Body of pancreas (tissue), 4 donors: ENCODE measurements around the gene WDFY4. TPM values are rescaled to one million over a fixed set of nuclear protein-coding genes. Genes with fewer than 3 reads are reported as not detected.

Experiments
- ATAC-seq: fragments of 150-250 bp; one replicate; pipeline ENCODE4 v1.9.1; 2016
- DNase-seq, 4 donors: peaks; one replicate each; pipeline ENCODE4 v3.0.0-alpha.2; 2019
- H3K27ac ChIP-seq, 4 donors: fragments of 200-600 bp; sonication (generic); 1 replicate in 3 of 4; 2 replicates in 1 of 4; pipeline versions ENCODE4 v1.5.1 to v1.6.1; 2016 to 2019; ENCODE audit warnings: mild to moderate bottlenecking in 1 of 4, mixed read lengths in 1 of 4, moderate library complexity in 1 of 4
- H3K27me3 ChIP-seq, 2 donors: fragments of 200-600 bp; sonication (generic); one replicate each; pipeline ENCODE4 v1.6.0; 2016; ENCODE audit warnings: mild to moderate bottlenecking in 1 of 2
- H3K36me3 ChIP-seq, 2 donors: fragments of 200-600 bp; sonication (generic); replicated peaks in 1 of 2; 2 replicates each; pipeline ENCODE4 v1.5.1; 2016; ENCODE audit warnings: low read depth in 2 of 2; ENCODE audit not compliant: insufficient read depth in 1 of 2
- H3K4me1 ChIP-seq: fragments of 200-600 bp; sonication (generic); one replicate; pipeline ENCODE4 v1.6.0; 2016
- H3K4me3 ChIP-seq, 2 donors: fragments of 200-600 bp; sonication (generic); 1 replicate in 1 of 2; 2 replicates in 1 of 2; pipeline ENCODE4 v1.5.1; 2016 to 2019
- H3K9me3 ChIP-seq, 3 donors: fragments of 200-600 bp; sonication (generic); 1 replicate in 2 of 3; 2 replicates in 1 of 3; pipeline ENCODE4 v1.5.1; 2016
- POLR2A ChIP-seq, 3 donors: fragments of 450-650 bp; IDR thresholded peaks; one replicate each; pipeline ENCODE4 v1.6.1; 2016; ENCODE audit warnings: antibody characterized with exemption in 3 of 3, mild to moderate bottlenecking in 2 of 3
- WGBS, 2 donors: methylation state at CpG; one replicate each; pipeline ENCODE4 v1.1.5; 2017; 5-methylcytosine and 5-hydroxymethylcytosine counted together
- intact Hi-C: fragments of 100-400 bp; cut with DNase I; formaldehyde crosslinking; loops from one replicate; pipeline ENCODE4 v1.15.1; 2023
- total RNA-seq, 2 donors: library from RNA; depleted of rRNA; stranded (reverse); fragments of >200 nt; gene quantifications; one replicate each; pipeline ENCODE4 v1.1.0, GENCODE V29; 2016
- TF ChIP-seq, protein P1 (sequence below), 7 experiments: fragments of 450-650 bp in 4 of 7; fragments of 200-600 bp in 3 of 7; sonication (generic) in 3 of 7; IDR thresholded peaks; one replicate each; pipeline ENCODE4 v1.5.1; 2016 to 2019; ENCODE audit warnings: antibody characterized with exemption in 7 of 7

WDFY4 gene
- total RNA-seq, 2 donors from 2014 or later, result 0.66 to 2.3 TPM

DNA sequence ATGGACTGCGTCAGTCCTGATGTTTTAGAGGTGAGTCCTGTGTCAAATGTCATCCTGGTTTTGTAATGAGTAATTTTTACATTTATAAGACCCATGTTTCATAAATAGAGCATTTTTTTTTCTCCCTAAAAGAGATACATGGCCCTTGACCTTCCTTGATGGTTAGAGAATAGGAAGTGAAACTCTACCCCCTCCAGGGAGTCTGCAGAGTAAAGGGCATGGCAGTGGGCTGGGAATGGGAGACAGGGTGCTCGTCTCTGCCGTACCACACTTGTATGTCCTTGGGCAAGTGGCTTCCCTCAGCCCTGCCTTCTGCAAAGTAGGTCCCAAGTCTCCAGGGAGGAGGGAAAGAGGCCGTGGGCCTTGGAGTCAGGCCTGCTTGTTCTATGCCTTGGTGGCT is 63.9 kb downstream of the WDFY4 start:
- no peaks in the 10 kb centered on the region for H3K36me3 ChIP-seq
- TF ChIP-seq, protein P1, sequence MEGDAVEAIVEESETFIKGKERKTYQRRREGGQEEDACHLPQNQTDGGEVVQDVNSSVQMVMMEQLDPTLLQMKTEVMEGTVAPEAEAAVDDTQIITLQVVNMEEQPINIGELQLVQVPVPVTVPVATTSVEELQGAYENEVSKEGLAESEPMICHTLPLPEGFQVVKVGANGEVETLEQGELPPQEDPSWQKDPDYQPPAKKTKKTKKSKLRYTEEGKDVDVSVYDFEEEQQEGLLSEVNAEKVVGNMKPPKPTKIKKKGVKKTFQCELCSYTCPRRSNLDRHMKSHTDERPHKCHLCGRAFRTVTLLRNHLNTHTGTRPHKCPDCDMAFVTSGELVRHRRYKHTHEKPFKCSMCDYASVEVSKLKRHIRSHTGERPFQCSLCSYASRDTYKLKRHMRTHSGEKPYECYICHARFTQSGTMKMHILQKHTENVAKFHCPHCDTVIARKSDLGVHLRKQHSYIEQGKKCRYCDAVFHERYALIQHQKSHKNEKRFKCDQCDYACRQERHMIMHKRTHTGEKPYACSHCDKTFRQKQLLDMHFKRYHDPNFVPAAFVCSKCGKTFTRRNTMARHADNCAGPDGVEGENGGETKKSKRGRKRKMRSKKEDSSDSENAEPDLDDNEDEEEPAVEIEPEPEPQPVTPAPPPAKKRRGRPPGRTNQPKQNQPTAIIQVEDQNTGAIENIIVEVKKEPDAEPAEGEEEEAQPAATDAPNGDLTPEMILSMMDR (IDR thresholded peaks at IDR 0.05), result no peak
- no peak for TF ChIP-seq POLR2A (IDR thresholded peaks at IDR 0.05)
- no peak overlapping the region for H3K4me3 ChIP-seq
- no peaks in the 10 kb centered on the region for H3K4me1 ChIP-seq
- WGBS, 2 donors, result 70 to 82% methylated on average over 4 of the region's 4 CpGs
- ATAC-seq, result no peak
- H3K27ac ChIP-seq, result no peak overlapping the region
- no peak for DNase-seq
- no peaks in the 10 kb centered on the region for H3K27me3 ChIP-seq
- H3K9me3 ChIP-seq, result no peaks in the 10 kb centered on the region
- intact Hi-C loops, result no loop called here

DNA sequence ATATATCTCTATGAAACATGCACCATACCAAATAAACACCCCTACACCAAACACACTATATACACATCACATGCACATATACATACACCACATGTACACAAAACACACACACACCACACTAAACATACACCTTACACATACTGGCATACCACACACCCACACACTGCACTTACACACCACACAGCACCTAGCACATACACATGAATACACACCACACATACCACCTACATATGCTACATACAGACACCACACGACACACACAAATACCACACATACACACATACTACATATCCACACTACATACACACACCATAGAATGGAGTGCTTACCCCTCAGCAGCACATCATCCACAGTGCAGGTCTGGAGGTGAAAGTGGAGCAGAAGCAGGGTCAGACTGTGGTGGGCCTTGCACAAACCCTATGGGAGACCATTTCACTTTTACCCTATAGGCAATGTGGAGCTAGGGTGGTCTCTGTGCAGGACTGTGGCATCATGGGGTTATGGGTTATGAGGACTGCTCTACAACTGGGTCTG is 64.6 kb downstream of the WDFY4 start:
- WGBS, 2 donors, result 83 to 100% methylated on average over 1 of the region's 1 CpG

DNA sequence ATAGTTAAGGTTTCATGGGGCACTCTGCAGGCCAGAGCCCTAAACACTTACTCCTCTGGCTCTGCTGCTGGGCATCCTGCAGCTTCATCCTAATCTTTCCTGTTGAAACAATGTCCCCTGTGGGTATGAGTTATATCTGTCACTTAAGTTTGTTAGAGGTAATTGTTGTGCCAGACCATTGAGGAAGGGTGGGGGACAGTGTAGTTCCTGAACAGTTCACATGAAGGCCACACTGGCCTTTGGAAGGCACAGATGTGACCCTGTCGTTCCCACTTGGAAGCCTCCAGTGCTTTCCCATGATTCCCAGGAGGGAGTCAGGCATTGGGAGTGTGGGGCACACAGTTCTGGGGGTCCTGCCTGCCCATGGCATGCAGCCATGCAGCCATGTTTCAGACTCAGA is 65.3 kb downstream of the WDFY4 start:
- H3K9me3 ChIP-seq, result no peaks in the 10 kb centered on the region
- intact Hi-C loops, result no loop called here
- H3K4me3 ChIP-seq, result no peak overlapping the region
- no peaks in the 10 kb centered on the region for H3K36me3 ChIP-seq
- no peaks in the 10 kb centered on the region for H3K27me3 ChIP-seq
- H3K4me1 ChIP-seq, result no peaks in the 10 kb centered on the region
- H3K27ac ChIP-seq, result no peak overlapping the region
- 40 to 71% methylated on average over 1 of the region's 1 CpG for WGBS, 2 donors
- DNase-seq (no peak), ATAC-seq (no peak)
- TF ChIP-seq, protein P1 (IDR thresholded peaks at IDR 0.05), result no peak
- TF ChIP-seq POLR2A (IDR thresholded peaks at IDR 0.05), result no peak

More for the DNA sequence above, 64.6 kb downstream of the WDFY4 start:
- Histone ChIP-seq H3K27ac (no peak overlapping the region), H3K4me1 (no peaks in the 10 kb centered on the region), H3K4me3 (no peak overlapping the region), H3K27me3 (no peaks in the 10 kb centered on the region), H3K9me3 (no peaks in the 10 kb centered on the region), H3K36me3 (no peaks in the 10 kb centered on the region)
- TF ChIP-seq POLR2A (IDR thresholded peaks at IDR 0.05), result no peak
- TF ChIP-seq, protein P1 (IDR thresholded peaks at IDR 0.05), result no peak
- intact Hi-C loops, result no loop called here
- no peak for ATAC-seq
- DNase-seq, result no peak

DNA sequence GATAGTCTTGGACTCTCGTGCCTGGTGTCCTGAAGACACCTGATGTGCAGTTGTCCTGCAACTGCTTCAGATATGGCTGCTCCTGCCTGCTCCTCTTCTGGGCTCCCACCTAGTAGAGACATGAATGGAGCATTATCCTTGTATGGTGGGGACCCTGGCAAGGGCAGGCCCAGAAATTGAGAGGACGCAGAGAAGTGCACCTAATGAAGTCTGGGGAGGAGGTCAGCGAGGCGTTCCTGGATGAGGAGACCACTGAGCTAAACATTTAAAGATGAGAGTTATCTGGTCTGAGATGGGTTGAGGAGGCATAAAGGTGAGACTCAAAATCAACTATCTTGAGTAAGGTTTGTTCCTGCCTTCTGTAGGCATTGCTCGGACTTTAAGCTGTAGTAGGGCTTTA is 66.3 kb downstream of the WDFY4 start:
- 71 to 86% methylated on average over 5 of the region's 5 CpGs for WGBS, 2 donors
- Histone ChIP-seq H3K27me3 (no peaks in the 10 kb centered on the region), H3K4me3 (no peak overlapping the region), H3K9me3 (no peaks in the 10 kb centered on the region), H3K27ac (no peak overlapping the region), H3K4me1 (no peaks in the 10 kb centered on the region), H3K36me3 (no peaks in the 10 kb centered on the region)
- no peak for TF ChIP-seq POLR2A (IDR thresholded peaks at IDR 0.05)
- TF ChIP-seq, protein P1 (IDR thresholded peaks at IDR 0.05), result no peak
- ATAC-seq (no peak), DNase-seq (no peak)
- intact Hi-C loops, result no loop called here

DNA sequence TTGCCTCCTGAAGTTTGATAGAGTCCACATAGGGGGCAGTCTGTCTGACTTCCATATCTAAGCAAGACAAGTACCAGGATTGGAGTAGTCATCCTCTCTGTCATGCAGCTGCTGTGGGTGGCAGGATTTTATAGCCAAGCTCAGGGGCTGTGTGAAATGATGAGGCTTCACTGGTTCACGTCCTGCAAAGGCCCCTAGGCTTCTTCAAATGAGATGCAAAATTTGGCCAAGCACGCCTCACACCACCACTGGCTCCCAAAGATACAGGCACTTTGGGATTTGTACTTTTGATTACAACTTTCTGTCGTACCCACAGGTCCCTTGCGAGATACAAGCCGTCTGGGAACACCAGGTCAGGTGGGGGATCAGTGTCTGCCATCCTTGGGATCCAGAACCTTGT is 67.1 kb downstream of the WDFY4 start:
- 71 to 75% methylated on average over 4 to 5 of the region's 5 CpGs for WGBS, 2 donors
- Histone ChIP-seq H3K4me1 (no peaks in the 10 kb centered on the region), H3K27me3 (no peaks in the 10 kb centered on the region), H3K27ac (no peak overlapping the region), H3K36me3 (no peaks in the 10 kb centered on the region), H3K4me3 (no peak overlapping the region), H3K9me3 (no peaks in the 10 kb centered on the region)
- no peak for TF ChIP-seq POLR2A (IDR thresholded peaks at IDR 0.05)
- TF ChIP-seq, protein P1 (IDR thresholded peaks at IDR 0.05), result no peak
- ATAC-seq (no peak), DNase-seq (no peak)
- intact Hi-C loops, result no loop called here
